ENCODE measurements around the gene FGFBP3. TPM values are rescaled to one million over a fixed set of nuclear protein-coding genes. Genes with fewer than 3 reads are reported as not detected.
"Not testable (repeated sequence)": the region's sequence is repeated elsewhere in the genome, so short reads cannot be mapped to it uniquely, and the experiment has no call there.

The FGFBP3 gene
- total RNA-seq, 1 experiment from 2014 or later, result 0.68 TPM

- intact Hi-C loops (cut with micrococcal nuclease; ENCODE audit: unreplicated experiment), result no loop called here
- Histone ChIP-seq H3K9me3 (ENCODE audit: insufficient read depth, low read depth) (no peaks in the 10 kb centered on the region), H3K79me2 (ENCODE audit: low read depth) (no peaks in the 10 kb centered on the region), H3K9me2 (ENCODE audit: insufficient read depth) (no peaks in the 10 kb centered on the region), H3F3A (ENCODE audit: insufficient read depth, low read depth) (peaks cover 8% of the 10 kb centered on the region; the same call in 1 of the 2 replicates), H3K27ac (no peak overlapping the region), H3K4me3 (no peak overlapping the region), H3K36me3 (ENCODE audit: low read depth) (no peaks in the 10 kb centered on the region), H2AFZ (no peak overlapping the region), H3K4me2 (no peak overlapping the region), H3K27me3 (ENCODE audit: insufficient read depth, low read depth) (no peaks in the 10 kb centered on the region), H3K4me1 (replicated peaks; ENCODE audit: insufficient read depth) (peaks cover 10% of the 10 kb centered on the region), H4K20me1 (ENCODE audit: insufficient read depth) (no peaks in the 10 kb centered on the region)
- TF ChIP-seq CTCF (conservative IDR thresholded peaks at IDR 0.05), result no peak
- POLR2A ChIA-PET (ENCODE audit: unreplicated experiment), result no interaction called here
- no peak for DNase-seq
- CTCF ChIA-PET, result no interaction called here
- BruUV-seq (replicated peaks), result no TSS peak
Measured at GRCh38 chr10:91896212-91896756, 13.0 kb downstream of the FGFBP3 start.

- intact Hi-C loops (cut with micrococcal nuclease; ENCODE audit: unreplicated experiment); H4K20me1 ChIP-seq (ENCODE audit: insufficient read depth); H3K9me2 ChIP-seq (ENCODE audit: insufficient read depth); H3K27me3 ChIP-seq (ENCODE audit: insufficient read depth, low read depth); H3F3A ChIP-seq (ENCODE audit: insufficient read depth, low read depth); H3K27ac ChIP-seq; H3K79me2 ChIP-seq (ENCODE audit: low read depth); POLR2A ChIA-PET (ENCODE audit: unreplicated experiment); H3K4me3 ChIP-seq; H3K36me3 ChIP-seq (ENCODE audit: low read depth); H3K9me3 ChIP-seq (ENCODE audit: insufficient read depth, low read depth); H3K4me1 ChIP-seq (replicated peaks; ENCODE audit: insufficient read depth); CTCF ChIA-PET; DNase-seq; H2AFZ ChIP-seq; BruUV-seq (replicated peaks); H3K4me2 ChIP-seq: not testable (repeated sequence)
Measured at GRCh38 chr10:91894261-91894685, 15.0 kb downstream of the FGFBP3 start.

- no peak overlapping the region for H3K4me2 ChIP-seq
- no peaks in the 10 kb centered on the region for H3K9me2 ChIP-seq (ENCODE audit: insufficient read depth)
- no peaks in the 10 kb centered on the region for H3K27me3 ChIP-seq (ENCODE audit: insufficient read depth, low read depth)
- H4K20me1 ChIP-seq (ENCODE audit: insufficient read depth), result no peaks in the 10 kb centered on the region
- peaks cover 9% of the 10 kb centered on the region; the same call in 1 of the 2 replicates for H3K4me1 ChIP-seq (replicated peaks; ENCODE audit: insufficient read depth)
- ChIA-PET POLR2A (ENCODE audit: unreplicated experiment) (no interaction called here), CTCF (no interaction called here)
- H3K27ac ChIP-seq, result no peak overlapping the region
- intact Hi-C loops (cut with micrococcal nuclease; ENCODE audit: unreplicated experiment), result no loop called here
- H3K4me3 ChIP-seq, result no peak overlapping the region
- no peak for TF ChIP-seq EZH2 (IDR thresholded peaks at IDR 0.05; ENCODE audit: low read depth)
- TF ChIP-seq CTCF (conservative IDR thresholded peaks at IDR 0.05), result no peak
- H3K79me2 ChIP-seq (ENCODE audit: low read depth), result no peaks in the 10 kb centered on the region
- no peak overlapping the region for H2AFZ ChIP-seq
- no peaks in the 10 kb centered on the region for H3K9me3 ChIP-seq (ENCODE audit: insufficient read depth, low read depth)
- DNase-seq, result no peak
- BruUV-seq (replicated peaks), result no TSS peak
- no peaks in the 10 kb centered on the region for H3K36me3 ChIP-seq (ENCODE audit: low read depth)
- peaks cover 10% of the 10 kb centered on the region; the same call in 1 of the 2 replicates for H3F3A ChIP-seq (ENCODE audit: insufficient read depth, low read depth)
Measured at GRCh38 chr10:91893051-91893450, 16.2 kb downstream of the FGFBP3 start.
